SK-N-SH (cell line): ENCODE measurements around the gene CDC26. TPM values are rescaled to one million over a fixed set of nuclear protein-coding genes. Genes with fewer than 3 reads are reported as not detected.

Source experiments
- CTCF ChIA-PET: fragments of 300-600, 350-600 bp; formaldehyde crosslinking; extraction: SDS; loops from one replicate; lab custom pipeline; 2021; lab: Yijun Ruan, JAX
- POLR2A ChIA-PET: fragments of 350-600 bp; sonication (Branson Sonifier 250); formaldehyde crosslinking; extraction: SDS; loops from one replicate; lab custom pipeline; 2020; ENCODE audit warnings: antibody characterized with exemption, inconsistent platforms; lab: Yijun Ruan, JAX
- DNase-seq: peaks from one replicate; pipeline ENCODE4 v3.0.0; 2012
- H2AFZ ChIP-seq: fragments of 200-600 bp; sonication (generic); 2 replicates; pipeline ENCODE4 v1.8.1; 2016; ENCODE audit warnings: antibody characterized with exemption, mild to moderate bottlenecking, low read depth
- H3F3A ChIP-seq: fragments of 200-600 bp; sonication (generic); replicated peaks from 2 replicates; pipeline ENCODE3; 2016; ENCODE audit warnings: antibody characterized with exemption, mild to moderate bottlenecking; ENCODE audit not compliant: insufficient read depth
- H3K27ac ChIP-seq, 2 experiments: fragments of 200-500 bp in 1 of 2; fragments of 200-600 bp in 1 of 2; sonication (Bioruptor generic) in 1 of 2; sonication (generic), shearing (Covaris generic) in 1 of 2; 2 replicates each; pipeline versions ENCODE4 v1.5.1 to v1.6.1; 2014 to 2016; ENCODE audit warnings: low read depth in 2 of 2, inconsistent platforms in 1 of 2, low read length in 1 of 2, mild to moderate bottlenecking in 1 of 2, mixed read lengths in 1 of 2
- H3K27me3 ChIP-seq: fragments of 200-600 bp; sonication (generic), shearing (Covaris generic); 2 replicates; pipeline ENCODE4 v1.6.1; 2016; ENCODE audit warnings: mixed run types; ENCODE audit not compliant: insufficient read depth
- H3K36me3 ChIP-seq, 2 experiments: fragments of 200-500 bp in 1 of 2; fragments of 200-600 bp in 1 of 2; sonication (Bioruptor generic) in 1 of 2; sonication (generic) in 1 of 2; replicated peaks in 1 of 2; 2 replicates each; pipeline versions ENCODE3 to v1.5.1; 2014 to 2016; ENCODE audit warnings: low read length in 1 of 2, mild to moderate bottlenecking in 1 of 2; ENCODE audit not compliant: insufficient read depth in 2 of 2, control insufficient read depth in 1 of 2
- H3K4me1 ChIP-seq, 2 experiments: fragments of 200-500 bp in 1 of 2; fragments of 200-600 bp in 1 of 2; sonication (Bioruptor generic) in 1 of 2; sonication (generic), shearing (Covaris generic) in 1 of 2; 2 replicates each; pipeline versions ENCODE4 v1.5.1 to v1.6.1; 2014 to 2016; ENCODE audit warnings: low read depth in 1 of 2, low read length in 1 of 2, mixed run types in 1 of 2; ENCODE audit not compliant: insufficient read depth in 2 of 2, control insufficient read depth in 1 of 2
- H3K4me2 ChIP-seq: fragments of 200-600 bp; sonication (generic), shearing (Covaris generic); 2 replicates; pipeline ENCODE4 v1.6.1; 2017; ENCODE audit warnings: mixed run types
- H3K4me3 ChIP-seq, 2 experiments: fragments of 200-500 bp in 1 of 2; fragments of 200-600 bp in 1 of 2; sonication (Bioruptor generic) in 1 of 2; sonication (generic), shearing (Covaris generic) in 1 of 2; 2 replicates each; pipeline versions ENCODE4 v1.5.1 to v1.8.1; 2014 to 2016; ENCODE audit warnings: low read depth in 2 of 2, inconsistent platforms in 1 of 2, low read length in 1 of 2, mild to moderate bottlenecking in 1 of 2, mixed read lengths in 1 of 2, moderate library complexity in 1 of 2
- H3K79me2 ChIP-seq: fragments of 200-600 bp; sonication (generic); 2 replicates; pipeline ENCODE4 v1.8.1; 2017; ENCODE audit warnings: mild to moderate bottlenecking; ENCODE audit not compliant: insufficient read depth
- H3K9ac ChIP-seq: fragments of 200-600 bp; sonication (generic); 2 replicates; pipeline ENCODE4 v1.6.1; 2017; ENCODE audit warnings: mixed run types
- H3K9me2 ChIP-seq: fragments of 200-600 bp; sonication (generic); 2 replicates; pipeline ENCODE4 v1.6.1; 2017; ENCODE audit warnings: mixed run types
- H3K9me3 ChIP-seq: fragments of 200-600 bp; sonication (generic); 2 replicates; pipeline ENCODE4 v1.6.1; 2017; ENCODE audit warnings: mixed run types, mild to moderate bottlenecking, moderate library complexity
- H4K20me1 ChIP-seq: fragments of 200-600 bp; sonication (generic); 2 replicates; pipeline ENCODE4 v1.6.1; 2017; ENCODE audit warnings: mild to moderate bottlenecking, mixed run types; ENCODE audit not compliant: insufficient read depth
- CTCF ChIP-seq: fragments of 200-600 bp; sonication (generic); IDR thresholded peaks from 2 replicates; pipeline ENCODE4 v1.6.1; 2017; ENCODE audit warnings: antibody characterized with exemption, mild to moderate bottlenecking, moderate library complexity
- EP300 ChIP-seq, 2 experiments: IDR thresholded peaks; 2 replicates each; pipeline versions ENCODE4 v1.4.0 to v1.6.1; 2012; ENCODE audit warnings: borderline replicate concordance in 1 of 2, low read depth in 1 of 2, low read length in 1 of 2
- FOSL2 ChIP-seq: IDR thresholded peaks from 2 replicates; pipeline ENCODE4 v1.4.0; 2012; ENCODE audit warnings: low read depth, mild to moderate bottlenecking, moderate library complexity, borderline replicate concordance
- FOXJ3 ChIP-seq: sonication (generic); formaldehyde crosslinking; IDR thresholded peaks from 2 replicates; pipeline ENCODE4 v1.5.1; 2020; ENCODE audit warnings: mild to moderate bottlenecking, missing genetic modification reagents
- FOXM1 ChIP-seq: IDR thresholded peaks from 2 replicates; pipeline ENCODE4 v1.4.0; 2012; ENCODE audit warnings: low read depth, mild to moderate bottlenecking
- GABPA ChIP-seq: IDR thresholded peaks from 2 replicates; pipeline ENCODE4 v1.4.0; 2012; ENCODE audit warnings: low read depth, mild to moderate bottlenecking
- GATA2 ChIP-seq: sonication (generic); formaldehyde crosslinking; IDR thresholded peaks from 2 replicates; pipeline ENCODE4 v1.5.0; 2020; ENCODE audit warnings: mild to moderate bottlenecking, missing genetic modification reagents
- NFIC ChIP-seq: IDR thresholded peaks from 2 replicates; pipeline ENCODE4 v1.4.0; 2012; ENCODE audit warnings: borderline replicate concordance
- NRF1 ChIP-seq: IDR thresholded peaks from 2 replicates; pipeline ENCODE4 v1.6.1; 2012; ENCODE audit warnings: low read depth, mild to moderate bottlenecking, low read length
- POLR2AphosphoS5 ChIP-seq: IDR thresholded peaks from 2 replicates; pipeline ENCODE4 v1.6.1; 2012; ENCODE audit warnings: low read depth, low read length
- RAD21 ChIP-seq: IDR thresholded peaks from 2 replicates; pipeline ENCODE4 v1.6.1; 2012; ENCODE audit warnings: mild to moderate bottlenecking, low read length
- RCOR1 ChIP-seq: fragments of 150-350 bp; IDR thresholded peaks from 2 replicates; pipeline ENCODE4 v1.6.1; 2017; ENCODE audit warnings: antibody characterized with exemption, low read length
- SIN3A ChIP-seq: IDR thresholded peaks from 2 replicates; pipeline ENCODE4 v1.6.1; 2012; ENCODE audit warnings: low read depth, mild to moderate bottlenecking, low read length, moderate library complexity, borderline replicate concordance
- TAF1 ChIP-seq: IDR thresholded peaks from 2 replicates; pipeline ENCODE4 v1.6.1; 2012; ENCODE audit warnings: low read depth, mild to moderate bottlenecking, low read length, moderate library complexity, borderline replicate concordance
- TEAD4 ChIP-seq: IDR thresholded peaks from 2 replicates; pipeline ENCODE4 v1.4.0; 2012; ENCODE audit warnings: mild to moderate bottlenecking, borderline replicate concordance; ENCODE audit not compliant: insufficient read depth
- ZBTB33 ChIP-seq: IDR thresholded peaks from 2 replicates; pipeline ENCODE4 v1.4.0; 2012; ENCODE audit warnings: low read depth, borderline replicate concordance
- WGBS: methylation state at CpG from one replicate; pipeline ENCODE4 v1.1.6; 2017; ENCODE audit warnings: low lambda C conversion rate; 5-methylcytosine and 5-hydroxymethylcytosine counted together
- polyA plus RNA-seq, 3 experiments: library from polyadenylated mRNA; depleted of rRNA; stranded (reverse); fragments of >200 nt; gene quantifications; 2 replicates each; pipeline ENCODE4 v1.2.3, GENCODE V29; 2012
- TF ChIP-seq, protein P1 (sequence below): IDR thresholded peaks from 2 replicates; pipeline ENCODE4 v1.4.0; 2012; ENCODE audit warnings: low read depth
- TF ChIP-seq, protein P2 (sequence below): IDR thresholded peaks from 2 replicates; pipeline ENCODE4 v1.4.0; 2012; ENCODE audit warnings: low read depth, borderline replicate concordance

The CDC26 gene
- polyA plus RNA-seq, 1 of the 3 experiments (the other 2 are of a cell fraction), result 31.0 TPM

- 0 out of 4 replicates have a peak overlapping the region, but pooled peaks of 1 of the 2 experiments have one; percentile 11 for H3K27ac ChIP-seq
- no peak overlapping the region for H3K9ac ChIP-seq
- peaks cover 61 to 63% of the 10 kb centered on the region in 2 experiments for H3K36me3 ChIP-seq
- no peak for TF ChIP-seq FOXM1
- no peak for TF ChIP-seq TEAD4
- no peak for TF ChIP-seq FOSL2
- no peak for TF ChIP-seq RCOR1
- TF ChIP-seq GATA2 (CRISPR knock-in tag), result no peak
- no peak for TF ChIP-seq POLR2AphosphoS5
- no peak for TF ChIP-seq FOXJ3
- no peak for TF ChIP-seq CTCF
- TF ChIP-seq, protein P1, sequence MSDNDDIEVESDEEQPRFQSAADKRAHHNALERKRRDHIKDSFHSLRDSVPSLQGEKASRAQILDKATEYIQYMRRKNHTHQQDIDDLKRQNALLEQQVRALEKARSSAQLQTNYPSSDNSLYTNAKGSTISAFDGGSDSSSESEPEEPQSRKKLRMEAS, result no peak
- no peak for TF ChIP-seq RAD21
- no peak for TF ChIP-seq NFIC
- no peak for TF ChIP-seq EP300 (IDR thresholded peaks at IDR 0.05; ENCODE audit: borderline replicate concordance in 1 of 2, low read depth in 1 of 2, low read length in 1 of 2)
- TF ChIP-seq, all 33 proteins: peak for 0
- Histone ChIP-seq H4K20me1 (no peaks in the 10 kb centered on the region; the same call in 1 of the 2 replicates), H3K4me3 (no peak overlapping the region), H3K4me1 (peaks cover 7 to 12% of the 10 kb centered on the region in 2 experiments; a peak in 3 of 4 replicates), H3K9me3 (no peaks in the 10 kb centered on the region), H3K4me2 (no peak overlapping the region), H3K9me2 (no peaks in the 10 kb centered on the region), H2AFZ (no peak overlapping the region), H3F3A (peaks cover 7% of the 10 kb centered on the region), H3K27me3 (no peaks in the 10 kb centered on the region), H3K79me2 (peaks cover 47% of the 10 kb centered on the region)
- POLR2A ChIA-PET, result interaction anchor here (1.5 kb wide), 1 partner anchor 132 kb away, joined by 3 read pairs; the partner anchor contains the start of genes C9orf43 and POLE3
- CTCF ChIA-PET, result no interaction called here
- 85% methylated on average over 4 of the region's 4 CpGs for WGBS
- no peak for DNase-seq
These were observed 3.5 kb upstream of the CDC26 start for GRCh38 chr9:113278840-113279239.

DNA sequence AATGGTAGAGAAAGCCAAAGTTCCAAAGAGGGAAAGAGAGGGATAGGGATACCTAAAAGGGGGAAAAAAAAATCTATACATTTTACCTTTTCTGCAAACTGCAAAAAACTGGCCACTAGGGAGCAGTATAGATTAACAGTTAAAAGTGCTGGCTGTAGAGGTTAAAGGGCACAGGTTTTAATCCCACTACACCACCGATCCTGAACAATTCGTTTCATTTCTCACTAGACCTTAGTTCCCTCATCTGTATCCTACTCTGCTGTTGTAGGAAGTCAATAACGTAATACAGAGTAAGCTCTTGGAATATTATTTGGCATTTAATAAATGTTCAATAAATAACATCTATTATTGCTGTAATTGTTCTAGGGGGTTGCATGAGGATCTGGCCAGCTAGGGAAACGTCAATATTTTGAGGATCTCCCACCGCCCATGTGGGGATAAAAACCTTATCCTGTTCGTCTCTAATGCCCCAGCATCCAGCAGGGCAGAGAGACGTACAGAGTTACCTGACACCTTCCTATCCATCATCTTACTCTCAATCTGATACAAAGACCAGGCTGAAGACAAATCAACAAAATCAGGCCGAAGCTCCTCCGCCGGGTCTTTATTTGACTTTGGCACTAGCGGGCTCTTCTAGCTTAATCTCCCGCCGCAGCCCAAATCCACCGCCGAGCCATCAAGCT, 757 bp downstream of the CDC26 start:
- peak overlapping the region; percentile 92 for H3K9ac ChIP-seq
- under 1% methylated on average over 14 of the region's 15 CpGs for WGBS
- H3K27ac ChIP-seq, result peak overlapping the region; percentile 90
- peak overlapping the region; percentile 85 for H3K4me2 ChIP-seq
- H3K79me2 ChIP-seq, result peaks cover 42% of the 10 kb centered on the region
- ChIA-PET CTCF (interaction anchor here (0.6 to 4.5 kb wide), 42 partner anchors 9 to 391 kb away, joined by 3 to 42 read pairs (median 6); partner anchors contain the start of genes ALAD, BSPRY, C9orf43 and FKBP15), POLR2A (interaction anchor here (0.6 to 2.4 kb wide), 17 partner anchors 9 to 374 kb away, joined by 3 to 19 read pairs (median 3); partner anchors contain the start of genes ALAD, BSPRY, C9orf43 and FKBP15)
- peak; percentile 57 for DNase-seq
- no peaks in the 10 kb centered on the region; the same call in 1 of the 2 replicates for H4K20me1 ChIP-seq
- H3K9me3 ChIP-seq, result no peaks in the 10 kb centered on the region
- peaks cover 7% of the 10 kb centered on the region for H3F3A ChIP-seq
- H3K36me3 ChIP-seq, result peaks cover 50 to 56% of the 10 kb centered on the region in 2 experiments
- H3K4me3 ChIP-seq, result peak overlapping the region; percentile 80 to 95
- no peaks in the 10 kb centered on the region for H3K9me2 ChIP-seq
- peak overlapping the region; percentile 92 for H2AFZ ChIP-seq
- no peaks in the 10 kb centered on the region for H3K27me3 ChIP-seq
- peaks cover 7 to 12% of the 10 kb centered on the region in 2 experiments; a peak in 3 of 4 replicates for H3K4me1 ChIP-seq
- TF ChIP-seq TAF1 (no peak), NRF1 (no peak), TEAD4 (no peak), RCOR1 (no peak), ZBTB33 (no peak), GABPA (no peak), SIN3A (no peak)
- TF ChIP-seq, protein P2, sequence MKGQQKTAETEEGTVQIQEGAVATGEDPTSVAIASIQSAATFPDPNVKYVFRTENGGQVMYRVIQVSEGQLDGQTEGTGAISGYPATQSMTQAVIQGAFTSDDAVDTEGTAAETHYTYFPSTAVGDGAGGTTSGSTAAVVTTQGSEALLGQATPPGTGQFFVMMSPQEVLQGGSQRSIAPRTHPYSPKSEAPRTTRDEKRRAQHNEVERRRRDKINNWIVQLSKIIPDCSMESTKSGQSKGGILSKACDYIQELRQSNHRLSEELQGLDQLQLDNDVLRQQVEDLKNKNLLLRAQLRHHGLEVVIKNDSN, result no peak
